Measurements from ENCODE around the gene TRIM14.

The TRIM14 gene

DNA sequence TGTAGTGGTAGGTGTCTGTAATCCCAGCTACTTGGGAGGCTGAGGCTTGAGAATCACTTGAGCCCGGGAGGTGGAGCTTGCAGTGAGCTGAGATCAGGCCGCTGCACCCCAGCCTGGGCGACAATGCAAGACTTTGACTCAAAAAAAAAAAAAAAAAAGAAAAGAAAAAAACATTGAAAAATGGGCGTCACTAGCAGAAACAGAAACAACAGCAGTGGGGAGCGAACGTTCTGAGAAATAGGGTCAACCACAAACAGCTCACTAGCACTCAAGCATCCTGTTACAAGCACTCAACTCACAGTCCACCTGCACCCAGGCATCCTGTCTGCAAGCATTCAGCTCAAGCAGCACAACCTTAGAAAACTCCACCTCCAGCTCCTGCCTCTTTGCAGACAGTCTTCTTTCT, 17.2 kb downstream of the TRIM14 start:
- TF ChIP-seq, protein P1, sequence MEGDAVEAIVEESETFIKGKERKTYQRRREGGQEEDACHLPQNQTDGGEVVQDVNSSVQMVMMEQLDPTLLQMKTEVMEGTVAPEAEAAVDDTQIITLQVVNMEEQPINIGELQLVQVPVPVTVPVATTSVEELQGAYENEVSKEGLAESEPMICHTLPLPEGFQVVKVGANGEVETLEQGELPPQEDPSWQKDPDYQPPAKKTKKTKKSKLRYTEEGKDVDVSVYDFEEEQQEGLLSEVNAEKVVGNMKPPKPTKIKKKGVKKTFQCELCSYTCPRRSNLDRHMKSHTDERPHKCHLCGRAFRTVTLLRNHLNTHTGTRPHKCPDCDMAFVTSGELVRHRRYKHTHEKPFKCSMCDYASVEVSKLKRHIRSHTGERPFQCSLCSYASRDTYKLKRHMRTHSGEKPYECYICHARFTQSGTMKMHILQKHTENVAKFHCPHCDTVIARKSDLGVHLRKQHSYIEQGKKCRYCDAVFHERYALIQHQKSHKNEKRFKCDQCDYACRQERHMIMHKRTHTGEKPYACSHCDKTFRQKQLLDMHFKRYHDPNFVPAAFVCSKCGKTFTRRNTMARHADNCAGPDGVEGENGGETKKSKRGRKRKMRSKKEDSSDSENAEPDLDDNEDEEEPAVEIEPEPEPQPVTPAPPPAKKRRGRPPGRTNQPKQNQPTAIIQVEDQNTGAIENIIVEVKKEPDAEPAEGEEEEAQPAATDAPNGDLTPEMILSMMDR (IDR thresholded peaks at IDR 0.05) = no peak
- Histone ChIP-seq H3K79me2 (no peaks in the 10 kb centered on the region), H3K4me3 (ENCODE audit: low read depth, low read length) (no peak overlapping the region), H2AFZ (no peak overlapping the region), H3K9me3 (ENCODE audit: control insufficient read depth, low read length) (no peaks in the 10 kb centered on the region), H3K36me3 (ENCODE audit: control insufficient read depth, insufficient read depth, low read length) (no peaks in the 10 kb centered on the region), H3K9ac (no peak overlapping the region), H3K4me1 (no peaks in the 10 kb centered on the region), H3K4me2 (ENCODE audit: low read length) (no peak overlapping the region), H3K27me3 (ENCODE audit: control insufficient read depth, insufficient read depth, low read length) (no peaks in the 10 kb centered on the region), H3K27ac (no peak overlapping the region)

DNA sequence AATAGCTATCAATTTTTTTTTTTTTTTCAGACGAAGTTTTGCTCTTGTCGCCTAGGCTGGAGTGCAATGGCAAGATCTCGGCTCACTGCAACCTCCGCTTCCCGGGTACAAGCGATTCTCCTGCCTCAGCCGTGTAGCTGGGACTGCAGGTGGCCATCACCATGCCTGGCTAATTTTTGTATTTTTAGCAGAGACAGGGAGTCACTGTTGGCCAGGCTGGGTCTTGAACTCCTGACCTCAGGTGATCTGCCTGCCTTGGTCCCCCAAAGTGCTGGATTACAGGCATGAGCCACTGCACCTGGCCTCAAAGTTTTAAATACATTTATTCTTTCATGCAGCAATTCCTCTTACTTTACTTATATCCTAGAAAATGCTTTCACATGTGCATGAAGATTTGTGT, 17.6 kb downstream of the TRIM14 start:
- TF ChIP-seq, protein P1 (IDR thresholded peaks at IDR 0.05) = no peak
- H2AFZ ChIP-seq = no peak overlapping the region
- H3K9me3 ChIP-seq (ENCODE audit: control insufficient read depth, low read length) = no peaks in the 10 kb centered on the region
- H3K4me1 ChIP-seq = no peaks in the 10 kb centered on the region
- no peaks in the 10 kb centered on the region for H3K79me2 ChIP-seq
- H3K9ac ChIP-seq = no peak overlapping the region
- no peak overlapping the region for H3K4me3 ChIP-seq (ENCODE audit: low read depth, low read length)
- no peaks in the 10 kb centered on the region for H3K27me3 ChIP-seq (ENCODE audit: control insufficient read depth, insufficient read depth, low read length)
- H3K36me3 ChIP-seq (ENCODE audit: control insufficient read depth, insufficient read depth, low read length) = no peaks in the 10 kb centered on the region
- no peak overlapping the region for H3K4me2 ChIP-seq (ENCODE audit: low read length)
- no peak overlapping the region for H3K27ac ChIP-seq

DNA sequence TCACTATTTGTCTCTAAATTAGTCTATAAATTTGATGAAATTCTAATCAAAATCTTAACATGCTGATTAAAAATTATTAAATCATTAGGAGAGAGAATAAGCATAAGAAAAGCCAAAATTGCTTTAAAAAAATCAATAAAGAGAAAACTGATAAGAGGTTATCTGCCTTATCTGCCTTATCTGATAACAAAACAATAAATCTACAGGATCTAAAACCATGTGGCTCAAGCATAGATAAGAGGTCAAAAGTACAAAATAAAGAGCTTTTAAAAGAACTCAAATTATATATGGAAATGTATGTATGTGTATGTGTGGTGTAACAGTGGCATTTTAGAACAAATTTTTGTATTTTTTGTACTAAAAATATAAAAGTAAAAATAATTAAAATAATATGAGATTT, 18.6 kb downstream of the TRIM14 start:
- Histone ChIP-seq H3K4me3 (ENCODE audit: low read depth, low read length) (no peak overlapping the region), H3K79me2 (no peaks in the 10 kb centered on the region), H3K4me2 (ENCODE audit: low read length) (no peak overlapping the region), H3K4me1 (no peaks in the 10 kb centered on the region), H3K36me3 (ENCODE audit: control insufficient read depth, insufficient read depth, low read length) (no peaks in the 10 kb centered on the region), H2AFZ (no peak overlapping the region), H3K9ac (no peak overlapping the region), H3K27me3 (ENCODE audit: control insufficient read depth, insufficient read depth, low read length) (no peaks in the 10 kb centered on the region), H3K27ac (no peak overlapping the region), H3K9me3 (ENCODE audit: control insufficient read depth, low read length) (no peaks in the 10 kb centered on the region)
- TF ChIP-seq, protein P1 (IDR thresholded peaks at IDR 0.05) = no peak

DNA sequence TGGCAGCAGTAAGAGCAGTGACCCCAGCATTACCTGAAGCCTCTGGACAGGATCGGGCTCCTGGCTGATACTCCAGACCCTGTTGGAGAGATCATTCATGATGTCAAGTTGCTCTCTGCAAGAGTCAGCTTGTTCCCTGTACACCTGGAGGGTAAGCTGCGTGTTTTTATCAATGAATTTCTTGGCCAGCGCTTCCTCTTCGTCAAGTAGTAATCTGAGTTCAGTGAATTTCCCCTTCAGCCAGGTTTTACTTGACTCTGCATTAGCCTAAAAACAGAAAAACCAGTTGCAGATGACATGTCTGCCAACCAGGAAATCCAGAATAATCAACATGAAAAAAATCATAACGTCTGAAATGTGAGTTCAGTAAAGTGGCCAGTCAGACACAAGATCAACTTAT, 19.1 kb downstream of the TRIM14 start:
- TF ChIP-seq, protein P1 (IDR thresholded peaks at IDR 0.05) = no peak
- no peaks in the 10 kb centered on the region for H3K4me1 ChIP-seq

DNA sequence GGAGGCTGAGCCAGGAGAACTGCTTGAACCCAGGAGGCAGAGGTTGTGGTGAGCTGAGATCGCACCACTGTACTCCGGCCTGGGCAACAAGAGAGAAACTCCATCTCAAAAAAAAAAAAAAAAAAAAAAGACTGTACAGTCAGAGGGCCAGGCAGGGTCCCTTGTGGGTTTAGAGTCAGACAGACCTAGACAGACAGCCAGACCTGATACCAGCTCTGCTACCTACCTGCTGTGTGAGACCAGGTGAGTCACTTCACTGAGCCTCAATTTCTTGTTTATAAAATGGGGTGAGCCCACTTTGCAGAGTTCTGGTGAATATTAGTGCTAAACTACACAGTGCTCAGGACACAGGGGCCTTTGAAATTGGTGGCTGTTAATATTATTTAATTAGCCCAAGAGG, 19.7 kb downstream of the TRIM14 start:
- Histone ChIP-seq H2AFZ (no peak overlapping the region), H3K4me2 (ENCODE audit: low read length) (no peak overlapping the region), H3K9ac (no peak overlapping the region), H3K27ac (no peak overlapping the region), H3K36me3 (ENCODE audit: control insufficient read depth, insufficient read depth, low read length) (no peaks in the 10 kb centered on the region), H3K79me2 (no peaks in the 10 kb centered on the region), H3K4me1 (no peaks in the 10 kb centered on the region), H3K4me3 (ENCODE audit: low read depth, low read length) (no peak overlapping the region), H3K9me3 (ENCODE audit: control insufficient read depth, low read length) (no peaks in the 10 kb centered on the region), H3K27me3 (ENCODE audit: control insufficient read depth, insufficient read depth, low read length) (no peaks in the 10 kb centered on the region)
- TF ChIP-seq, protein P1 (IDR thresholded peaks at IDR 0.05) = no peak

More for the DNA sequence above, 19.1 kb downstream of the TRIM14 start:
- Histone ChIP-seq H3K36me3 (ENCODE audit: control insufficient read depth, insufficient read depth, low read length) (no peaks in the 10 kb centered on the region), H3K27ac (no peak overlapping the region), H3K4me2 (ENCODE audit: low read length) (no peak overlapping the region), H3K4me3 (ENCODE audit: low read depth, low read length) (no peak overlapping the region), H3K79me2 (no peaks in the 10 kb centered on the region), H3K9me3 (ENCODE audit: control insufficient read depth, low read length) (no peaks in the 10 kb centered on the region), H2AFZ (no peak overlapping the region), H3K9ac (no peak overlapping the region), H3K27me3 (ENCODE audit: control insufficient read depth, insufficient read depth, low read length) (no peaks in the 10 kb centered on the region)

Data from parathyroid adenoma (tissue), 2 donors.